Activated B cell treated with CpG ODN at 0.5 μM for 24 hours (primary cell): ENCODE results near the gene AP1M1. TPM values are rescaled to one million over a fixed set of nuclear protein-coding genes. Genes with fewer than 3 reads are reported as not detected.

ENCODE experiments used
- ATAC-seq: fragments of 200-7000 bp; cut with Tn5 transposase; one replicate; pipeline ENCODE4 v1.10.0; 2021; ENCODE audit warnings: low read depth, mild to moderate bottlenecking, moderate library complexity
- CTCF ChIA-PET: fragments of 350-600 bp; sonication (Branson Sonifier 250); formaldehyde crosslinking; loops from one replicate; lab custom pipeline; 2021; ENCODE audit warnings: antibody characterized with exemption; lab: Charles Lee
- POLR2A ChIA-PET: fragments of 350-600 bp; sonication (Branson Sonifier 250); formaldehyde crosslinking; loops from one replicate; lab custom pipeline; 2021; ENCODE audit warnings: antibody characterized with exemption; lab: Charles Lee
- DNase-seq: peaks from one replicate; pipeline ENCODE4 v3.0.0; 2022
- H3K27ac Mint-ChIP-seq: one replicate; pipeline ENCODE4 v1.8.0; 2020; ENCODE audit warnings: mixed read lengths
- H3K27me3 Mint-ChIP-seq: one replicate; pipeline ENCODE4 v1.8.0; 2021; ENCODE audit warnings: mixed read lengths
- H3K36me3 Mint-ChIP-seq: one replicate; pipeline ENCODE4 v1.8.0; 2021; ENCODE audit warnings: low read depth, mixed read lengths
- H3K4me1 Mint-ChIP-seq: one replicate; pipeline ENCODE4 v1.8.0; 2021; ENCODE audit warnings: mixed read lengths
- H3K4me3 Mint-ChIP-seq: one replicate; pipeline ENCODE4 v1.8.0; 2020; ENCODE audit warnings: mild to moderate bottlenecking, mixed read lengths
- H3K9me3 Mint-ChIP-seq: one replicate; pipeline ENCODE4 v1.8.0; 2020; ENCODE audit warnings: mixed read lengths
- CTCF ChIP-seq: fragments of 200-600 bp; IDR thresholded peaks from one replicate; pipeline ENCODE4 v1.8.0; 2022; ENCODE audit warnings: antibody characterized with exemption, mild to moderate bottlenecking
- intact Hi-C: fragments of 100-400 bp; cut with micrococcal nuclease; formaldehyde crosslinking; loops from one replicate; pipeline ENCODE4 v1.15.1; 2024
- total RNA-seq: library from RNA; stranded (reverse); gene quantifications from 2 replicates; pipeline ENCODE4 v1.2.3, GENCODE V29; 2022

AP1M1 gene
- total RNA-seq, 1 donor from 2014 or later = 87.5 TPM

- Mint-ChIP-seq H3K27me3 (no peaks in the 10 kb centered on the region), H3K4me1 (peaks cover 30% of the 10 kb centered on the region), H3K4me3 (no peak overlapping the region), H3K9me3 (peaks cover 6% of the 10 kb centered on the region), H3K36me3 (peaks cover 79% of the 10 kb centered on the region), H3K27ac (no peak overlapping the region)
- TF ChIP-seq CTCF = no peak
- intact Hi-C loops = no loop called here
- no peak for ATAC-seq
- ChIA-PET POLR2A (interaction anchor here (0.5 to 1.2 kb wide), 3 partner anchors 11 to 172 kb away, joined by 3 to 6 read pairs (median 3); partner anchors contain the start of gene TPM4), CTCF (interaction anchor here (1.1 kb wide), 2 partner anchors 12 to 165 kb away, joined by 3 read pairs; no protein-coding TSS in a partner anchor)
- DNase-seq = no peak
These were observed 20.2 kb downstream of the AP1M1 start for GRCh38 chr19:16217716-16218451.

DNA sequence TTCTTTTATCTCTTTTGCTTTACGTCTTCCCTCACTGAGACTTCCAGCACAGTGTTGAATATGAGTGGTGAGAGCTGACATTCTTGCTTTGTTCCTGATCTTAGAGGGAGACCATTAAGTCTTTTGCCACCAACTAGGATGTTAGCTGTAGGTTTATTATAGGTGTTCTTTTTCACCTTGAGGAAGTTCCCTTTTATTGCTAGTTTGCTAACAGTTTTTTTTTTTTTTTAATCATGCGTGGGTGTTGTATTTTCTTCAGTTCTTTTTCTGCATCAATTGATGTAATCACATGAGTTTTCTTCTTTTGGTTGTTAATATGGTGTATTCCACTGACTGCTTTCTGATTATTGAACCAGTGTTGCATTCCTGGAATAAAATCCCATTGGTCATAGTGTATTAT, 21.1 kb downstream of the AP1M1 start:
- ChIA-PET CTCF (interaction anchor here (0.9 to 1.1 kb wide), 3 partner anchors 11 to 177 kb away, joined by 3 to 4 read pairs (median 3); no protein-coding TSS in a partner anchor), POLR2A (interaction anchor here (0.5 to 1.2 kb wide), 6 partner anchors 12 to 173 kb away, joined by 3 to 6 read pairs (median 3); partner anchors contain the start of genes KLF2 and TPM4)
- no peak overlapping the region for H3K4me3 Mint-ChIP-seq
- TF ChIP-seq CTCF = no peak
- H3K27me3 Mint-ChIP-seq = no peaks in the 10 kb centered on the region
- intact Hi-C loops = no loop called here
- H3K36me3 Mint-ChIP-seq = peaks cover 80% of the 10 kb centered on the region
- DNase-seq (no peak), ATAC-seq (no peak)
- H3K4me1 Mint-ChIP-seq = peaks cover 30% of the 10 kb centered on the region
- peaks cover 9% of the 10 kb centered on the region for H3K9me3 Mint-ChIP-seq
- H3K27ac Mint-ChIP-seq = peak overlapping the region; percentile 22

DNA sequence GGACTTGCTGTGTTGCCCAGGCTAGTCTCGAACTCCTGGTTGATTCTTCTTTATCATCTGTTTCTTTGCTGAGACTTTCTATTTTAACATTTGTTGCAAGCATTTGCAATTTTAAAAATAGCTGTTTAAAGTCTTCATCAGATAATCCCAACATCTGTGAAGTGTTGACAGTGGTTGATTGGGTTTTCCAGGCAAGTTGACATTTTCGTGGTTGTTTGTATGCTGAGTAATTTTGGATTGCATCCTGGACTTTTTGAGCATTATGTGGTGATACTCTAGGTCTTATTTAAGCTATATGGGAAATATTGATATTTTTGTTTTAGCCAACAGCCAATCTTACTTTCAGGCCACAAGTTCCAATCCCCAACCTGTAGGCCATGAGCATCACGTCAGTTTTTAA, 25.1 kb downstream of the AP1M1 start:
- POLR2A ChIA-PET = no interaction called here
- no peak for TF ChIP-seq CTCF
- Mint-ChIP-seq H3K36me3 (peaks cover 81% of the 10 kb centered on the region), H3K27me3 (no peaks in the 10 kb centered on the region), H3K4me1 (peaks cover 18% of the 10 kb centered on the region), H3K9me3 (peaks cover 9% of the 10 kb centered on the region), H3K27ac (no peak overlapping the region), H3K4me3 (no peak overlapping the region)
- ATAC-seq (no peak), DNase-seq (no peak)
- CTCF ChIA-PET = no interaction called here
- intact Hi-C loops = no loop called here

GRCh38 chr19:16223746-16224145, 26.0 kb downstream of the AP1M1 start:
- ATAC-seq = no peak
- Mint-ChIP-seq H3K4me1 (peaks cover 9% of the 10 kb centered on the region), H3K27me3 (no peaks in the 10 kb centered on the region), H3K9me3 (peaks cover 9% of the 10 kb centered on the region), H3K4me3 (no peak overlapping the region), H3K27ac (no peak overlapping the region), H3K36me3 (peaks cover 81% of the 10 kb centered on the region)
- intact Hi-C loops = no loop called here
- POLR2A ChIA-PET = no interaction called here
- CTCF ChIA-PET = no interaction called here
- DNase-seq = no peak
- no peak for TF ChIP-seq CTCF

- Mint-ChIP-seq H3K4me1 (peaks cover 4% of the 10 kb centered on the region), H3K36me3 (peaks cover 83% of the 10 kb centered on the region), H3K4me3 (no peak overlapping the region), H3K27me3 (no peaks in the 10 kb centered on the region), H3K27ac (no peak overlapping the region), H3K9me3 (peaks cover 9% of the 10 kb centered on the region)
- intact Hi-C loops = no loop called here
- DNase-seq (no peak), ATAC-seq (no peak)
- no peak for TF ChIP-seq CTCF
- ChIA-PET CTCF (no interaction called here), POLR2A (no interaction called here)
These were observed 26.8 kb downstream of the AP1M1 start for GRCh38 chr19:16224293-16225045.
